Measurements from ENCODE around the gene ULK4.

Gene ULK4

GRCh38 chr3:41205591-41205990, 756.3 kb downstream of the ULK4 start:
- H3K4me1 ChIP-seq (ENCODE audit: insufficient read depth, low read length) = peaks cover 46% of the 10 kb centered on the region
- TF ChIP-seq EZH2 (IDR thresholded peaks at IDR 0.05; ENCODE audit: borderline replicate concordance, low read depth, low read length, severe bottlenecking) = no peak
- no peak for TF ChIP-seq CTCF (IDR thresholded peaks at IDR 0.05; ENCODE audit: borderline replicate concordance, extremely low read depth, low read length, poor library complexity, severe bottlenecking)
- ATAC-seq (ENCODE audit: insufficient read depth, low read depth) (no peak), DNase-seq (no peak)
- peaks cover 94% of the 10 kb centered on the region for H4K20me1 ChIP-seq (ENCODE audit: insufficient read depth, low read length)
- peaks cover 9% of the 10 kb centered on the region; the same call in 1 of the 2 replicates for H3K36me3 ChIP-seq (ENCODE audit: insufficient read depth, low read length)
- H3K4me2 ChIP-seq (ENCODE audit: insufficient read depth, low read length) = peak overlapping the region; percentile 35
- H2AFZ ChIP-seq (ENCODE audit: low read depth, low read length) = no peak overlapping the region
- no peak overlapping the region for H3K27ac ChIP-seq (ENCODE audit: low read length)
- no peak overlapping the region for H3K9ac ChIP-seq (ENCODE audit: low read depth, low read length)
- no peaks in the 10 kb centered on the region for H3K27me3 ChIP-seq (ENCODE audit: insufficient read depth, low read length, poor library complexity)
- H3K4me3 ChIP-seq (ENCODE audit: low read depth in 1 of 2, low read length in 2 of 2) = 0 out of 4 replicates have a peak overlapping the region, but pooled peaks of 1 of the 2 experiments have one; percentile 7
- H3K79me2 ChIP-seq (ENCODE audit: insufficient read depth, low read length) = peaks cover 100% of the 10 kb centered on the region
- H3K9me3 ChIP-seq (ENCODE audit: insufficient read depth, low read length, severe bottlenecking) = no peaks in the 10 kb centered on the region

GRCh38 chr3:41204369-41204768, 757.5 kb downstream of the ULK4 start:
- no peak overlapping the region for H3K9ac ChIP-seq (ENCODE audit: low read depth, low read length)
- DNase-seq (no peak), ATAC-seq (ENCODE audit: insufficient read depth, low read depth) (no peak)
- H3K4me1 ChIP-seq (ENCODE audit: insufficient read depth, low read length) = peaks cover 51% of the 10 kb centered on the region
- H3K9me3 ChIP-seq (ENCODE audit: insufficient read depth, low read length, severe bottlenecking) = no peaks in the 10 kb centered on the region
- H3K27ac ChIP-seq (ENCODE audit: low read length) = no peak overlapping the region
- H3K36me3 ChIP-seq (ENCODE audit: insufficient read depth, low read length) = peaks cover 9% of the 10 kb centered on the region; the same call in 1 of the 2 replicates
- H3K4me3 ChIP-seq (ENCODE audit: low read depth in 1 of 2, low read length in 2 of 2) = no peak overlapping the region
- peak overlapping the region; percentile 71 for H3K4me2 ChIP-seq (ENCODE audit: insufficient read depth, low read length)
- no peaks in the 10 kb centered on the region for H3K27me3 ChIP-seq (ENCODE audit: insufficient read depth, low read length, poor library complexity)
- peaks cover 93% of the 10 kb centered on the region for H4K20me1 ChIP-seq (ENCODE audit: insufficient read depth, low read length)
- H3K79me2 ChIP-seq (ENCODE audit: insufficient read depth, low read length) = peaks cover 99% of the 10 kb centered on the region
- TF ChIP-seq EZH2 (IDR thresholded peaks at IDR 0.05; ENCODE audit: borderline replicate concordance, low read depth, low read length, severe bottlenecking) = no peak
- TF ChIP-seq CTCF (IDR thresholded peaks at IDR 0.05; ENCODE audit: borderline replicate concordance, extremely low read depth, low read length, poor library complexity, severe bottlenecking) = no peak
- no peak overlapping the region for H2AFZ ChIP-seq (ENCODE audit: low read depth, low read length)

- peak; percentile 31 for TF ChIP-seq CTCF (IDR thresholded peaks at IDR 0.05; ENCODE audit: borderline replicate concordance, extremely low read depth, low read length, poor library complexity, severe bottlenecking)
- TF ChIP-seq EZH2 (IDR thresholded peaks at IDR 0.05; ENCODE audit: borderline replicate concordance, low read depth, low read length, severe bottlenecking) = no peak
- H3K9ac ChIP-seq (ENCODE audit: low read depth, low read length) = no peak overlapping the region
Measured at GRCh38 chr3:41202834-41203345, 759.0 kb downstream of the ULK4 start.

More at GRCh38 chr3:41202834-41203345, 759.0 kb downstream of the ULK4 start:
- H3K79me2 ChIP-seq (ENCODE audit: insufficient read depth, low read length) = peaks cover 89% of the 10 kb centered on the region
- peaks cover 2% of the 10 kb centered on the region for H3K27me3 ChIP-seq (ENCODE audit: insufficient read depth, low read length, poor library complexity)
- H3K4me1 ChIP-seq (ENCODE audit: insufficient read depth, low read length) = peaks cover 57% of the 10 kb centered on the region
- H3K4me2 ChIP-seq (ENCODE audit: insufficient read depth, low read length) = peak overlapping the region; percentile 71
- H3K4me3 ChIP-seq (ENCODE audit: low read depth in 1 of 2, low read length in 2 of 2) = peak overlapping the region in 1 of 2 experiments; percentile 61; a peak in 1 of 4 replicates
- peak overlapping the region; percentile 25; the same call in 1 of the 2 replicates for H3K27ac ChIP-seq (ENCODE audit: low read length)
- H3K36me3 ChIP-seq (ENCODE audit: insufficient read depth, low read length) = peaks cover 9% of the 10 kb centered on the region; the same call in 1 of the 2 replicates
- no peak overlapping the region for H2AFZ ChIP-seq (ENCODE audit: low read depth, low read length)
- H4K20me1 ChIP-seq (ENCODE audit: insufficient read depth, low read length) = peaks cover 78% of the 10 kb centered on the region
- ATAC-seq (ENCODE audit: insufficient read depth, low read depth) (no peak), DNase-seq (no peak)
- no peaks in the 10 kb centered on the region for H3K9me3 ChIP-seq (ENCODE audit: insufficient read depth, low read length, severe bottlenecking)

Data from DND-41 (cell line).